Subcutaneous adipose tissue (tissue), 4 donors: ENCODE measurements around the gene TWSG1. TPM values are rescaled to one million over a fixed set of nuclear protein-coding genes. Genes with fewer than 3 reads are reported as not detected.

Experiments
- total RNA-seq, 4 donors: library from RNA; depleted of rRNA; stranded (reverse); fragments of >200 nt; gene quantifications; one replicate each; pipeline ENCODE4 v1.1.0, GENCODE V29; 2016
- TF ChIP-seq, protein P1 (sequence below): fragments of 450-650 bp; IDR thresholded peaks from one replicate; pipeline ENCODE4 v1.5.1; 2016; ENCODE audit warnings: low read depth, mild to moderate bottlenecking, control low read depth, antibody characterized with exemption, moderate library complexity

TWSG1 gene
- total RNA-seq, 4 donors from 2014 or later: 13.6 to 45.2 (median 38.2) TPM

DNA sequence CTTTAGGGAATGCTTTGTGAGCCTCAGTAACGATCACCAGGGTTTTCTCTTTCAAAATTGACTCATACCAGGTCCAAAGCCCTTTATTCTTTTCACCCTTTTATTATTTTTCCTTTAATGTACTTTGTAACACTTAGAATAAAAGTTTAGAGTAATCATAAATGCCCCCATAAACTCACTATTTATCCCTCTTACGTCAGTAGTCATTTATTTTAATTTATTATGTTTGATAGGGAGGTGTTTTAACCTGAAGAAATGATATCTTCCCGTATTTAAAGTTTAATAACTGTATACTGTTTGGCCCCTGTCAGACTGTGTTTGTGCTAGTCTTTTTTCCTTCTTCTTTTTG lies 1.1 kb downstream of the TWSG1 start:
- TF ChIP-seq, protein P1, sequence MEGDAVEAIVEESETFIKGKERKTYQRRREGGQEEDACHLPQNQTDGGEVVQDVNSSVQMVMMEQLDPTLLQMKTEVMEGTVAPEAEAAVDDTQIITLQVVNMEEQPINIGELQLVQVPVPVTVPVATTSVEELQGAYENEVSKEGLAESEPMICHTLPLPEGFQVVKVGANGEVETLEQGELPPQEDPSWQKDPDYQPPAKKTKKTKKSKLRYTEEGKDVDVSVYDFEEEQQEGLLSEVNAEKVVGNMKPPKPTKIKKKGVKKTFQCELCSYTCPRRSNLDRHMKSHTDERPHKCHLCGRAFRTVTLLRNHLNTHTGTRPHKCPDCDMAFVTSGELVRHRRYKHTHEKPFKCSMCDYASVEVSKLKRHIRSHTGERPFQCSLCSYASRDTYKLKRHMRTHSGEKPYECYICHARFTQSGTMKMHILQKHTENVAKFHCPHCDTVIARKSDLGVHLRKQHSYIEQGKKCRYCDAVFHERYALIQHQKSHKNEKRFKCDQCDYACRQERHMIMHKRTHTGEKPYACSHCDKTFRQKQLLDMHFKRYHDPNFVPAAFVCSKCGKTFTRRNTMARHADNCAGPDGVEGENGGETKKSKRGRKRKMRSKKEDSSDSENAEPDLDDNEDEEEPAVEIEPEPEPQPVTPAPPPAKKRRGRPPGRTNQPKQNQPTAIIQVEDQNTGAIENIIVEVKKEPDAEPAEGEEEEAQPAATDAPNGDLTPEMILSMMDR: no peak

DNA sequence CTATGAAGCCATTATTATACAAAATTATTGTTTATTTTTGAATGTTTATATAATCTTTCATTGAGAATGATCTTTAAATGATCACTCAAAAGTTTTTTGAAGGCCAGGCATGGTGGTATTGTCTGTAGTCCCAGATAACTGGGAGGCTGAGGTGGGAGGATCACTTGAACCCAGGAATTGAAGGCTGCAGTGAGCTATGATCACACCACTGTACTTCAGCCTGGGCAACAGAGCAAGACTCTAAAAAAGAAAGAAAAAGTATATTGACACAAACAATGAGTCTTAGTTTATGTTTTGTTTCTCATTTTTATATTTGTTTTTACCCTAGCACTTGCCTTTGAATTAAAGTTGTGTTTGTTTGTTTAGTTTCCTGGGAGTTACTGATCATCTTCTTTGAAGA lies 2.3 kb downstream of the TWSG1 start:
- TF ChIP-seq, protein P1: no peak

DNA sequence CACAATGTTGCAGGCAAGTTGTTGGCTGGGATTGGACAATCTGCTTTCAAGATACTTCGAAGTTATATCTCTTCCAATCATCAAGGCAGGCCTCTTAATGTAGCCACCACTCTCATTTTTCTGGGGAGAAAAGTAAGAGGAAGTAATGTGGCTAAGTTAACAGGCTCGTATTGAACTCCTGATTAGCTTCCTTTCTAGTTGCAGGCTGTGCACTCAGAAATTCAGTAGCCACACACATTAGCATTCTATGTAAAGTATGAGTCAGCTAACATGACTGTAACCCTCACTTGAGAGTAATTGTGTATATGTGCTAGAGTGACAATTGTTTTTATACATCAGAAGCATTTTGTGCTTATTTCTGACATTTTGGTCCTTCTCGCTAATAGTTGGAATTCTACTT lies 3.3 kb downstream of the TWSG1 start:
- TF ChIP-seq, protein P1: no peak

DNA sequence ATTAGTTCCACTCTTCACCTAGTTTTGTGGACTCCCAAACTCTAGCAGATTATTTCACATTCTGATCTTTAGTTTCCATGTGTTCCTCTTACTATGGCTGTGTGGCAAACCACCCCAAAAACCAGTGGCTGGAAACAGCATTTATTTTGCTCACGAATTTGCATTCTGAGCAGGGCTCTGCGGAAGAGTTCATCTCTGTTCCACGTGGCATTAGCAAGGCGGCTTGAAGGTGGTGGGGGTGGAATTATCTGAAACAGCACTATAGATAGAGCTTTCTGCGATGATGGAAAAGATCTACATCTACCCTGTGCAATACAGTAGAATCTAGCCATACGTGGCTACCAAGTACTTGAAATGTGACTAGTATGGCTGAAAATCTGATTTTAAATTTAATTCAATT lies 5.9 kb downstream of the TWSG1 start:
- TF ChIP-seq, protein P1: no peak

DNA sequence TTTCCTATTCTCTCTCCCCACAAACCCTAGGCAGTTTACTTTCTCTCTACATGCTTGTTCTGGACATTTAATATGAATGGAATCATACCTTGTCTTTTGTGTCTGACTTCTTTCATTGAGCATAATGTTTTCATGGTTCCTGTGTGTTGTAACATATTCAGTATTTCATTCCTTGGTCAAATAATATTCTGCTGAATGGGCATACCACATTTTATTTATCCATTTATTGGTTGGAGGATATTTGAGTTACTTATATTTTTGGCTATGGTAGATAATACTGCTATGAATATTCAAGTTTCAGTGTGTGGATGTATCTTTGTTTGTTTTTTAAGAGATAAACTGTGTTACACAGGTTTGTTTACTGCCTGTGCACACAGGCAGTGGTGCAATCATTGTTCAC lies 9.0 kb downstream of the TWSG1 start:
- TF ChIP-seq, protein P1: no peak

DNA sequence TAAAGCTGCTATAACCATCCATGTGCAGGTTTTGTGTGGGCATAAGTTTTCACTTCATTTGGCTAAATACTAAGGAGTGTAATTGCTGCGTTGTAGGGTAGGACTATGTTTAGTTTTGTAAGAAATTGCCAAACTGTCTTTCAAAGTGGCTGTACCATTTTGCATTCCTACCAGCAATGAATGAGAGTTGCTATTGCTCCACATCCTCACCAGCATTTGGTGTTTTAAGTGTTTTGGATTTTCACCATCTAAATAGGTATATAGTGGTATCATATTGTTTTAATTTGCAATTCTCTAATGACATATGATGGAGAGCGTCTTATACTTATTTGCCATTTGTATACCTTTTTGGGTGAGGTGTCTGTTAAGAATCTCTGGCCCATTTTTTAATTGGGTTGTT lies 12.2 kb downstream of the TWSG1 start:
- TF ChIP-seq, protein P1: no peak

DNA sequence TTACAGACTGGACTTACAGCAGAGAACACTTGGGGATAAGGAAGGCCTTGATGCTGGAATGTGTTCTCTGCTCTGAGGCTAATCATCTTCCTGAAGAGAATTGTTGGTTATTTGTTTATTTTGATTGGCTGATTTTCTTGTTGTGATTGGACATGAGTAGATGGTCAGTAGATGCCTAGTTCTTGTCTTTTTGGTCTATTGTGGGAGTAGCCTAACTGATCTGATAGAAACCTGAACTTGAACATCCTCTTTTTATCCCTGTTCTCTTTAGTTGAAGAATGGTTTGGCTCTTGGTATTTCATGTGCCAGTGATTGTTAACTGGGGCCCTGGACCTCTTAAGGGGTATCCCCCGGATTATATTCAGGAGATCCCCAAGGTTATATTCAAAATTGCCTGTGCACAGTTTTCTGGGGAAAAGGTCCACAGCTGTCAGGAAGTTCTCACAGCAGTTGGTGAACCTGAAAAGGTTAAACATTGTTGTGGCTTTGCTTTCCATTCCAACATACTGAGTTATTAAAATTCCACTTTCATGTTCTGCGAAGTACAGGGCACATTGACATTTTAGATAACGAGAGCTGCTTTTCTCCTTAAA lies 13.6 kb downstream of the TWSG1 start:
- TF ChIP-seq, protein P1: no peak
